Measurements from ENCODE around the gene LRRC37A.
"Not testable (repeated sequence)": the region's sequence is repeated elsewhere in the genome, so short reads cannot be mapped to it uniquely, and the experiment has no call there.

DNA sequence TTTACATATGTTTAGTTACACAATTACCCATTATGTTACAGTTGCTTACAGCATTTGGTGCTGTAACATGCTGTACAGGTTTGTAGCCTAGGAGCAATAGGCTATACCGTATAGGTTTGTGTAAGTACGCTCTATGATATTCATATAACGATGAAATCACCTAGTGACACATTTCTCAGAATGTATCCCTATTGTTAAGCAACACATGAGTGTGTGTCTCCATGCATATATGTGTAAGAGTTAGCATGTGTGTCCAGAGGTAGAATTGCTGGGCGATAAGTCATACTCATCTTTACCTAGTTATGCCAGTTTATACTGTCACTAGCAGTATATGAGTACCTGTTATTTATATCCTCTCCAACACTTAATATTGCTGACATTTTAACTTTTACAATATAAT is 88.2 kb downstream of the LRRC37A start:
- not testable (repeated sequence) for TF ChIP-seq POLR2A (IDR thresholded peaks at IDR 0.05; ENCODE audit: low read length); GATA1 (IDR thresholded peaks at IDR 0.05; ENCODE audit: low read depth, low read length)
